ENCODE data around the gene CARTPT. TPM values are rescaled to one million over a fixed set of nuclear protein-coding genes. Genes with fewer than 3 reads are reported as not detected.

Gene CARTPT
- total and polyA plus RNA-seq, 2 donors (not counting 3 experiments of a cell fraction or from before 2014, with no cell fraction given) = not detected

DNA sequence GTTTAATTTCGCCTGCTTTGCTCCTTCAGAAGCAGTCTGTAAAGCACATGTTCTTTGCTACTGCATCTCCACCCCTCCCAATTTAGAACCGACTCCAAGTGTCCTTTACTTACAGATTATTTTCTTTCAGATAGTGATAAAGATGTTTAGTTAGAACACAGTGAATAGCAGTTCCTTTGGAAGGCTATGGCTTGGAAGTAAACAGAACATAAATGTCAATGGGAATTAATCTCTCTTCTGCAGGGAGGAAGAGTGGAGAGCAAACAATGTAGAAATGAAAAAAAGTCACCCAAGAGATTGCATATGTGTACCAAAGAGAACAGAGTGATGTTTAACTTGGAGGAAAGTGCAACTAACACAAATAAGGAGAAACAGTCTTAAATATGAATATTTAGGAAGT lies 4.2 kb upstream of the CARTPT start:
- Histone ChIP-seq H3K4me3 (replicated peaks in 1 of 3; ENCODE audit: insufficient read depth in 1 of 3, low read depth in 1 of 3, low read length in 3 of 3) (no peak overlapping the region), H3K9me3 (replicated peaks; ENCODE audit: control insufficient read depth, insufficient read depth, low read length) (no peaks in the 10 kb centered on the region), H3K27me3 (ENCODE audit: control insufficient read depth in 2 of 2, insufficient read depth in 2 of 2, low read length in 2 of 2) (peaks cover 30 to 49% of the 10 kb centered on the region in 2 experiments), H3K9ac (replicated peaks; ENCODE audit: extremely low read depth, insufficient read depth, low read length) (no peak overlapping the region), H3K36me3 (ENCODE audit: control insufficient read depth in 2 of 2, extremely low read depth in 1 of 2, insufficient read depth in 2 of 2, low read length in 2 of 2) (no peaks in the 10 kb centered on the region), H3K4me2 (ENCODE audit: insufficient read depth, low read length) (no peak overlapping the region), H3K9me1 (replicated peaks; ENCODE audit: control insufficient read depth, extremely low read depth, insufficient read depth, low read length) (no peaks in the 10 kb centered on the region), H3K27ac (ENCODE audit: insufficient read depth, low read depth, low read length) (no peak overlapping the region), H3K79me2 (ENCODE audit: control insufficient read depth, insufficient read depth, low read length) (no peaks in the 10 kb centered on the region), H2AFZ (ENCODE audit: low read depth, low read length) (no peak overlapping the region), H3K4me1 (ENCODE audit: control insufficient read depth, extremely low read depth, insufficient read depth, low read length) (no peaks in the 10 kb centered on the region), H4K20me1 (replicated peaks; ENCODE audit: control insufficient read depth, extremely low read depth, insufficient read depth, low read length) (no peaks in the 10 kb centered on the region)
- FAIRE-seq (no peak), DNase-seq (ENCODE audit: low read depth, low spot score) (no peak)
- POLR2A ChIA-PET = no interaction called here
- TF ChIP-seq FOS (IDR thresholded peaks at IDR 0.05; ENCODE audit: borderline replicate concordance, insufficient read depth, low read length) (no peak), POLR2AphosphoS5 (IDR thresholded peaks at IDR 0.05; ENCODE audit: insufficient read depth, low read depth, low read length) (no peak), MYC (IDR thresholded peaks at IDR 0.05; ENCODE audit: low read depth, low read length) (no peak), JUN (IDR thresholded peaks at IDR 0.05; ENCODE audit: borderline replicate concordance, insufficient read depth, insufficient read length, low read depth) (no peak), GATA2 (IDR thresholded peaks at IDR 0.05; ENCODE audit: insufficient read depth, insufficient read length, low read depth, low read length) (no peak), EZH2 (IDR thresholded peaks at IDR 0.05; ENCODE audit: borderline replicate concordance, low read depth, low read length, severe bottlenecking) (no peak)
- TF ChIP-seq, protein P1, sequence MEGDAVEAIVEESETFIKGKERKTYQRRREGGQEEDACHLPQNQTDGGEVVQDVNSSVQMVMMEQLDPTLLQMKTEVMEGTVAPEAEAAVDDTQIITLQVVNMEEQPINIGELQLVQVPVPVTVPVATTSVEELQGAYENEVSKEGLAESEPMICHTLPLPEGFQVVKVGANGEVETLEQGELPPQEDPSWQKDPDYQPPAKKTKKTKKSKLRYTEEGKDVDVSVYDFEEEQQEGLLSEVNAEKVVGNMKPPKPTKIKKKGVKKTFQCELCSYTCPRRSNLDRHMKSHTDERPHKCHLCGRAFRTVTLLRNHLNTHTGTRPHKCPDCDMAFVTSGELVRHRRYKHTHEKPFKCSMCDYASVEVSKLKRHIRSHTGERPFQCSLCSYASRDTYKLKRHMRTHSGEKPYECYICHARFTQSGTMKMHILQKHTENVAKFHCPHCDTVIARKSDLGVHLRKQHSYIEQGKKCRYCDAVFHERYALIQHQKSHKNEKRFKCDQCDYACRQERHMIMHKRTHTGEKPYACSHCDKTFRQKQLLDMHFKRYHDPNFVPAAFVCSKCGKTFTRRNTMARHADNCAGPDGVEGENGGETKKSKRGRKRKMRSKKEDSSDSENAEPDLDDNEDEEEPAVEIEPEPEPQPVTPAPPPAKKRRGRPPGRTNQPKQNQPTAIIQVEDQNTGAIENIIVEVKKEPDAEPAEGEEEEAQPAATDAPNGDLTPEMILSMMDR (IDR thresholded peaks at IDR 0.05; ENCODE audit: extremely low read depth in 1 of 2, insufficient read depth in 1 of 2, low read depth in 1 of 2, low read length in 2 of 2) = no peak
- TF ChIP-seq, protein P2, sequence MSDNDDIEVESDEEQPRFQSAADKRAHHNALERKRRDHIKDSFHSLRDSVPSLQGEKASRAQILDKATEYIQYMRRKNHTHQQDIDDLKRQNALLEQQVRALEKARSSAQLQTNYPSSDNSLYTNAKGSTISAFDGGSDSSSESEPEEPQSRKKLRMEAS (IDR thresholded peaks at IDR 0.05; ENCODE audit: insufficient read depth, insufficient read length) = no peak
- no TSS peak for BruUV-seq (replicated peaks)
- CTCF ChIA-PET = interaction anchor here (1.2 kb wide), 1 partner anchor 16 kb away, joined by 4 read pairs; no protein-coding TSS in a partner anchor
- dilution Hi-C loops (cut with MboI; ENCODE audit: extremely low pct_ligation_motif_present, low sequenced_read_pairs) (no loop called here), intact Hi-C loops (cut with micrococcal nuclease) (no loop called here)
